Activated T-cell treated with anti-CD3 and anti-CD28 coated beads, Interleukin-2, amount 50 U/mL, for 72 hours (primary cell): ENCODE data around the gene RPN2. TPM values are rescaled to one million over a fixed set of nuclear protein-coding genes. Genes with fewer than 3 reads are reported as not detected.
"Not testable (repeated sequence)": the region's sequence is repeated elsewhere in the genome, so short reads cannot be mapped to it uniquely, and the experiment has no call there.

ENCODE experiments used
- ATAC-seq, 2 donors: fragments of 150-1000 bp; cut with Tn5 transposase; replicated peaks in 1 of 2; 2 replicates each; pipeline ENCODE4 v1.10.0; 2021; ENCODE audit warnings: moderate library complexity in 2 of 2, mild to moderate bottlenecking in 1 of 2
- DNase-seq, 2 donors: peaks; one replicate each; pipeline ENCODE4 v3.0.0; 2021 to 2022; ENCODE audit warnings: mixed read lengths in 1 of 2
- H3K27ac Mint-ChIP-seq: one replicate; pipeline ENCODE4 v1.8.0; 2022; ENCODE audit warnings: mild to moderate bottlenecking, moderate library complexity, mixed read lengths
- H3K27me3 Mint-ChIP-seq: one replicate; pipeline ENCODE4 v1.8.0; 2022; ENCODE audit warnings: low read depth, mixed read lengths
- H3K36me3 Mint-ChIP-seq, 2 donors: one replicate each; pipeline ENCODE4 v1.8.0; 2022; ENCODE audit warnings: mixed read lengths in 2 of 2, mild to moderate bottlenecking in 1 of 2; ENCODE audit not compliant: insufficient read depth in 2 of 2
- H3K4me1 Mint-ChIP-seq: one replicate; pipeline ENCODE4 v1.8.0; 2022; ENCODE audit warnings: low read depth, mixed read lengths
- H3K4me3 Mint-ChIP-seq, 2 donors: one replicate each; pipeline ENCODE4 v1.8.0; 2022; ENCODE audit warnings: mild to moderate bottlenecking in 2 of 2, mixed read lengths in 2 of 2, moderate library complexity in 2 of 2
- H3K9me3 Mint-ChIP-seq, 2 donors: one replicate each; pipeline ENCODE4 v1.8.0; 2022; ENCODE audit warnings: mixed read lengths in 2 of 2
- total RNA-seq, 2 donors: library from RNA; stranded (reverse); gene quantifications; one replicate each; pipeline ENCODE4 v1.2.3, GENCODE V29; 2022

The RPN2 gene
- 100 to 1,000 TPM; 128 to 145 TPM for total RNA-seq

GRCh38 chr20:37178839-37179682 is at the start of gene RPN2, which contains the start of gene MROH8:
Gene RPN2, plus strand, starts transcription at chr20:37179330. Its CDS starts 27 bp downstream, at chr20:37179357.
Gene MROH8, minus strand, starts transcription at chr20:37179548.
- DNase-seq: peak; percentile 95 to 97
- H3K36me3 Mint-ChIP-seq: peaks cover 11 to 16% of the 10 kb centered on the region in 2 donors
- ATAC-seq: peak; percentile 97 to 99
- peaks cover 36% of the 10 kb centered on the region for H3K4me1 Mint-ChIP-seq
- no peaks in the 10 kb centered on the region for H3K9me3 Mint-ChIP-seq
- no peaks in the 10 kb centered on the region for H3K27me3 Mint-ChIP-seq
- H3K4me3 Mint-ChIP-seq: peak within 1 kb of the TSS; percentile 94 to 99
- H3K27ac Mint-ChIP-seq: peak within 1 kb of the TSS; percentile 99

GRCh38 chr20:37131486-37131885 is 47.6 kb upstream of the RPN2 start:
- Mint-ChIP-seq H3K9me3 (no peaks in the 10 kb centered on the region), H3K27ac (no peak overlapping the region), H3K4me1 (no peaks in the 10 kb centered on the region), H3K4me3 (no peak overlapping the region), H3K36me3 (no peaks in the 10 kb centered on the region), H3K27me3 (no peaks in the 10 kb centered on the region)
- DNase-seq: no peak
- ATAC-seq: no peak

GRCh38 chr20:37133952-37134351 is 45.2 kb upstream of the RPN2 start:
- no peaks in the 10 kb centered on the region for H3K36me3 Mint-ChIP-seq
- H3K9me3 Mint-ChIP-seq: no peaks in the 10 kb centered on the region
- DNase-seq (no peak), ATAC-seq (no peak)
- no peak overlapping the region for H3K4me3 Mint-ChIP-seq
- H3K27me3 Mint-ChIP-seq: no peaks in the 10 kb centered on the region
- H3K27ac Mint-ChIP-seq: no peak overlapping the region
- no peaks in the 10 kb centered on the region for H3K4me1 Mint-ChIP-seq

- no peak overlapping the region for H3K27ac Mint-ChIP-seq
- H3K9me3 Mint-ChIP-seq: no peaks in the 10 kb centered on the region
- H3K4me3 Mint-ChIP-seq: no peak overlapping the region
- DNase-seq (no peak), ATAC-seq (no peak)
- no peaks in the 10 kb centered on the region for H3K36me3 Mint-ChIP-seq
- no peaks in the 10 kb centered on the region for H3K27me3 Mint-ChIP-seq
- no peaks in the 10 kb centered on the region for H3K4me1 Mint-ChIP-seq
Observed at GRCh38 chr20:37137547-37137946, 41.6 kb upstream of the RPN2 start.

- DNase-seq (no peak), ATAC-seq (no peak)
- no peaks in the 10 kb centered on the region for H3K36me3 Mint-ChIP-seq
- no peaks in the 10 kb centered on the region for H3K9me3 Mint-ChIP-seq
- no peak overlapping the region for H3K27ac Mint-ChIP-seq
- H3K4me1 Mint-ChIP-seq: no peaks in the 10 kb centered on the region
- H3K4me3 Mint-ChIP-seq: no peak overlapping the region
- no peaks in the 10 kb centered on the region for H3K27me3 Mint-ChIP-seq
Observed at GRCh38 chr20:37142708-37143107, 36.4 kb upstream of the RPN2 start.

GRCh38 chr20:37144856-37145404 is 34.2 kb upstream of the RPN2 start:
- Mint-ChIP-seq H3K4me3 (no peak overlapping the region), H3K36me3 (no peaks in the 10 kb centered on the region), H3K4me1 (no peaks in the 10 kb centered on the region), H3K9me3 (no peaks in the 10 kb centered on the region), H3K27me3 (no peaks in the 10 kb centered on the region), H3K27ac (no peak overlapping the region)
- DNase-seq: no peak
- ATAC-seq: no peak

- no peaks in the 10 kb centered on the region for H3K4me1 Mint-ChIP-seq
- no peaks in the 10 kb centered on the region for H3K36me3 Mint-ChIP-seq
- no peaks in the 10 kb centered on the region for H3K27me3 Mint-ChIP-seq
- no peak for DNase-seq
- no peak overlapping the region for H3K4me3 Mint-ChIP-seq
- H3K9me3 Mint-ChIP-seq: no peaks in the 10 kb centered on the region
- no peak for ATAC-seq
- no peak overlapping the region for H3K27ac Mint-ChIP-seq
Observed at GRCh38 chr20:37147250-37147649, 31.9 kb upstream of the RPN2 start.

GRCh38 chr20:37150864-37151263 is 28.3 kb upstream of the RPN2 start:
- H3K9me3 Mint-ChIP-seq, ATAC-seq, H3K4me1 Mint-ChIP-seq, H3K36me3 Mint-ChIP-seq, H3K4me3 Mint-ChIP-seq, H3K27ac Mint-ChIP-seq, DNase-seq, H3K27me3 Mint-ChIP-seq: not testable (repeated sequence)

GRCh38 chr20:37151529-37151928 is 27.6 kb upstream of the RPN2 start:
- H3K27me3 Mint-ChIP-seq: no peaks in the 10 kb centered on the region
- no peak overlapping the region for H3K4me3 Mint-ChIP-seq
- DNase-seq: no peak
- no peak overlapping the region for H3K27ac Mint-ChIP-seq
- no peak for ATAC-seq
- no peaks in the 10 kb centered on the region for H3K9me3 Mint-ChIP-seq
- H3K36me3 Mint-ChIP-seq: no peaks in the 10 kb centered on the region
- no peaks in the 10 kb centered on the region for H3K4me1 Mint-ChIP-seq

- no peaks in the 10 kb centered on the region for H3K36me3 Mint-ChIP-seq
- no peaks in the 10 kb centered on the region for H3K27me3 Mint-ChIP-seq
- H3K4me1 Mint-ChIP-seq: no peaks in the 10 kb centered on the region
- no peak for ATAC-seq
- no peaks in the 10 kb centered on the region for H3K9me3 Mint-ChIP-seq
- no peak for DNase-seq
- H3K27ac Mint-ChIP-seq: no peak overlapping the region
- H3K4me3 Mint-ChIP-seq: no peak overlapping the region
Observed at GRCh38 chr20:37152284-37152683, 26.8 kb upstream of the RPN2 start.

- no peak overlapping the region for H3K4me3 Mint-ChIP-seq
- no peaks in the 10 kb centered on the region for H3K4me1 Mint-ChIP-seq
- DNase-seq (no peak), ATAC-seq (no peak)
- H3K36me3 Mint-ChIP-seq: no peaks in the 10 kb centered on the region
- H3K27ac Mint-ChIP-seq: peak overlapping the region; percentile 11
- no peaks in the 10 kb centered on the region for H3K9me3 Mint-ChIP-seq
- H3K27me3 Mint-ChIP-seq: no peaks in the 10 kb centered on the region
Observed at GRCh38 chr20:37154684-37155298, 24.3 kb upstream of the RPN2 start.

- Mint-ChIP-seq H3K4me1 (no peaks in the 10 kb centered on the region), H3K9me3 (no peaks in the 10 kb centered on the region), H3K36me3 (no peaks in the 10 kb centered on the region), H3K4me3 (no peak overlapping the region), H3K27me3 (no peaks in the 10 kb centered on the region), H3K27ac (no peak overlapping the region)
- DNase-seq (no peak), ATAC-seq (no peak)
Observed at GRCh38 chr20:37155987-37156386, 23.1 kb upstream of the RPN2 start.

GRCh38 chr20:37158248-37158647 is 20.9 kb upstream of the RPN2 start:
- DNase-seq (no peak), ATAC-seq (no peak)
- no peaks in the 10 kb centered on the region for H3K9me3 Mint-ChIP-seq
- no peak overlapping the region for H3K27ac Mint-ChIP-seq
- H3K4me3 Mint-ChIP-seq: no peak overlapping the region
- no peaks in the 10 kb centered on the region for H3K36me3 Mint-ChIP-seq
- H3K4me1 Mint-ChIP-seq: no peaks in the 10 kb centered on the region
- H3K27me3 Mint-ChIP-seq: no peaks in the 10 kb centered on the region
